ENCODE results near the gene PFKL.

The PFKL gene

GRCh38 chr21:44318489-44319285 is 18.8 kb downstream of the PFKL start:
- no peak for DNase-seq (ENCODE audit: low read depth)
- TF ChIP-seq CTCF (conservative IDR thresholded peaks at IDR 0.05; ENCODE audit: low read depth, low read length) = no peak
- no peak overlapping the region for H3K4me3 ChIP-seq (ENCODE audit: low read depth, low read length)

- no peak for DNase-seq (ENCODE audit: low read depth)
- no peak overlapping the region for H3K4me3 ChIP-seq (ENCODE audit: low read depth, low read length)
- TF ChIP-seq CTCF (conservative IDR thresholded peaks at IDR 0.05; ENCODE audit: low read depth, low read length) = no peak
Observed at GRCh38 chr21:44319407-44320065, 19.7 kb downstream of the PFKL start.

GRCh38 chr21:44320847-44321246 is 21.0 kb downstream of the PFKL start:
- no peak for DNase-seq (ENCODE audit: low read depth)
- TF ChIP-seq CTCF (conservative IDR thresholded peaks at IDR 0.05; ENCODE audit: low read depth, low read length) = no peak
- no peak overlapping the region for H3K4me3 ChIP-seq (ENCODE audit: low read depth, low read length)

GRCh38 chr21:44321846-44322450 is 22.1 kb downstream of the PFKL start:
- no peak for DNase-seq (ENCODE audit: low read depth)
- H3K4me3 ChIP-seq (ENCODE audit: low read depth, low read length) = no peak overlapping the region
- no peak for TF ChIP-seq CTCF (conservative IDR thresholded peaks at IDR 0.05; ENCODE audit: low read depth, low read length)

- TF ChIP-seq CTCF (conservative IDR thresholded peaks at IDR 0.05; ENCODE audit: low read depth, low read length) = no peak
- no peak for DNase-seq (ENCODE audit: low read depth)
- no peak overlapping the region for H3K4me3 ChIP-seq (ENCODE audit: low read depth, low read length)
Observed at GRCh38 chr21:44322621-44323325, 22.9 kb downstream of the PFKL start.

GRCh38 chr21:44323591-44323990 is 23.7 kb downstream of the PFKL start:
- DNase-seq (ENCODE audit: low read depth) = no peak
- TF ChIP-seq CTCF (conservative IDR thresholded peaks at IDR 0.05; ENCODE audit: low read depth, low read length) = no peak
- H3K4me3 ChIP-seq (ENCODE audit: low read depth, low read length) = no peak overlapping the region
